T-helper 1 cell treated with Interleukin-12 subunit alpha and Interleukin-12 subunit beta and Interleukin-4 antibody, amounts not matched to agents 30 μg/mL and 1 μg/mL, for 36 hours (primary cell): ENCODE data around the gene ASPRV1.
A peak's percentile ranks its signal among the peaks of the same experiment; 100 is the strongest.

ENCODE experiments used
- H3K27ac Mint-ChIP-seq: one replicate; pipeline ENCODE4 v1.8.0; 2021; ENCODE audit warnings: mild to moderate bottlenecking, mixed read lengths
- H3K27me3 Mint-ChIP-seq: one replicate; pipeline ENCODE4 v1.8.0; 2021; ENCODE audit warnings: low read depth, mixed read lengths
- H3K36me3 Mint-ChIP-seq: one replicate; pipeline ENCODE4 v1.8.0; 2021; ENCODE audit warnings: low read depth, mixed read lengths
- H3K4me1 Mint-ChIP-seq: one replicate; pipeline ENCODE4 v1.8.0; 2021; ENCODE audit warnings: low read depth, mixed read lengths
- H3K4me3 Mint-ChIP-seq: one replicate; pipeline ENCODE4 v1.8.0; 2021; ENCODE audit warnings: mild to moderate bottlenecking, moderate library complexity, mixed read lengths
- H3K9me3 Mint-ChIP-seq: one replicate; pipeline ENCODE4 v1.8.0; 2021; ENCODE audit warnings: mixed read lengths

ASPRV1 gene

DNA sequence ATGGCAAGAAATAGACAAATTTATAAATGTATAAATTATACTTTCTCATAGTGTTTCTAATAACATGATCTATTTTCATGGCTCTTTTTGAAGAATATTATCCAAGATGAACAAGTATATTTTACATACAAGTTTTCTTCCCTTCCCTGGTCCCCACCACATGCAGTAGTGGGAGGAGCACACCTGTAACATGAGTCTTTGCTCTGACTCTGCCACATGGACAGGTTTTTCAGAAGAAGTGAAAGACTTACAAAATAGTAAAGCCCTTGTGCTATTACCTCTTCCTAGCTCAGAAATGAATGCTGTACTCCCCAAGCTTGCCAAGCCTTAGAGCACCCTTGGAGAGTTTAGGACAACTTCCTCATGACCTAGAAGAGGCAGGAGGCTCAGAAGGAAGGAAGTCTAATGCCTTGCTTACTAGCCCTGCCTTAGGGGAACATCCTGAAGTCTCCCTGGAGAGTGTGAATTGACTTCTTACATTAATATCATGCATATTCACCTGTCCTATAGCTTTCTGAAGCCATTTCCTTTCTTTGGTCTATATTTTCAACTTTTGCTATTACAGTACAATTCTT, 28.1 kb downstream of the ASPRV1 start:
- Mint-ChIP-seq H3K9me3 (no peaks in the 10 kb centered on the region), H3K36me3 (peaks cover 61% of the 10 kb centered on the region), H3K27ac (peak overlapping the region; percentile 42), H3K4me3 (no peak overlapping the region), H3K27me3 (no peaks in the 10 kb centered on the region), H3K4me1 (peaks cover 39% of the 10 kb centered on the region)

DNA sequence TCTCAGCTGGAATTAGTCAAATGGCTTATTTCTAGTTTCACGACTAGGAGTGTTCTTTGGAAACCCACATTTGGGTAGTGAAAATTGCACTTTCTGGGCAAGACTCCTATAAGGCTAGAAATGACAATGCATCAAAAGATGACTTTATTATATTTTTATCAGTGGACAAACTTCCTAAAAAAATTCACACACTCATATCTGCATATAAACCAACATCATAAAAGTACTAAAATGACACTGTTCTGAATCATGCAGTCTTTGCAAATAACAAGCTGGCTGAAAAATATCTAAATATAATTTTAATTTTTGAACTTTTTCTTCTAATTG, 28.9 kb downstream of the ASPRV1 start:
- Mint-ChIP-seq H3K27me3 (no peaks in the 10 kb centered on the region), H3K9me3 (no peaks in the 10 kb centered on the region), H3K4me1 (peaks cover 43% of the 10 kb centered on the region), H3K27ac (no peak overlapping the region), H3K4me3 (no peak overlapping the region), H3K36me3 (peaks cover 59% of the 10 kb centered on the region)

DNA sequence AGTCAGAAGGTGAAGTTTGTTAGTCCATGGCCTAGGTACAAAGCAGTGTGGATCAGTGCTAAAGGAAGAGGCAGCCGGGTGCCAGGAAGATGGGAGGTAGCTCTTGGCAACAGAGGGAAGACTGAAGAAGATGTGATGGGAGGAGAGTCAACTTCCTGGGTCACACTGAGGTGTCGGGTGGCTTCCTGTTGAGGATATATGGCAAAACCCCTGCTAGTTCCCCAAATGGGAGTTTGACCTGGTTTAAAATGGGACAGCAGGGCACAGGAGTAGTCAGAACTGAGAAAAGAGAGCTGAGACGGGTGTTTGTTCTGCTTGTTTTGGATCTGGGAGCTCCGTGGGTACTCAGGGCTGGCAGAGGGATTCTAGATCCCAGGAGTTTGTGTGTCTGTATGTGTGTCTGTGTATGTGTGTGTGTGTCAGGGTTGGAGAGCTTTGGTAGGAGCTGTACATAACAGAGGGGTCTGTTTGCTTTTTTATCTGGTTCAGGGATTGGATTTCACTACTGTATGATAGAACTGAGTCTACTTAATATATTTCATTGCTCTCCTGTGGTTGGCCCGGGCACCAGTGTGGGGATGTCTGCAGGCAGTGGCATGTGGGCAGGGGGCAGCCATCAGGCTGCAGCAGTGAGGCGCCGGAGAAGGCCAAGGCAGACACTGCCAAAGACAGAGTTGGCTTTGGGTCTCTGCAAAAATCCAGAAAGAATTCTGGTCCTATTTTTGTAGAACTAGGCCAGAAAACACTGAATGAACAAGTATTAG, 29.4 kb downstream of the ASPRV1 start:
- no peaks in the 10 kb centered on the region for H3K9me3 Mint-ChIP-seq
- H3K4me1 Mint-ChIP-seq: peaks cover 45% of the 10 kb centered on the region
- H3K27ac Mint-ChIP-seq: peak overlapping the region; percentile 64
- H3K36me3 Mint-ChIP-seq: peaks cover 56% of the 10 kb centered on the region
- H3K27me3 Mint-ChIP-seq: no peaks in the 10 kb centered on the region
- H3K4me3 Mint-ChIP-seq: peak overlapping the region; percentile 15

DNA sequence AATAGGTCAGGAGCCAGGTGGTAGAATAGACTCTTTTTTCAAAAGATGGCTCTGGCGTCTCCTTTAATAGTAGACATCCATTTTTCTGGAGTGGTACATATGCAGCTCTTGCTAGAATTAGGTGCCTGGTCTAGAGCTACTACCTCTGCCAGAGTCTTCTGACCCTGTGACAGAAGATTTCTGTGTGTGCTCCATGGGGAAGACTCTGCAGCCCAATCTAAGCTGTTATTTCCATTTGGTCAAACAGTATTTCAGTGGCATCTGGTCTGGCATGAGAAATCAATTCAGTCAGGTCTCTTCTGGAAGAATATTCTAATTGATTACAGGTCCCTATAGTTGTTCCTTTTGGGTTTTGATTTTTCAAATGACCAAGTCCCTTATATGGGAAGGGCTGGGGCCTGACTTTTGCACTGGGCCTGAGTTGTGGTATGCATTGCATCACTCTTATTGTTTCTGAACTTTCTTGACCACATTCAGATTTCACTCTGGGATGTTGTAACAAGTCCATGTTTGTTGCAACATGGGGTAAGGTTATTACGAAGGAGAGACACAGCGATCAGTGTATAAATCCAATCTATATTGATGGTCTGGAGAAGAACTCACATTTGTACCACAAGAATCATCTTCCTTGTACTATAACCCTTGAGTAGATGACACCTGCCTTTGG, 34.4 kb downstream of the ASPRV1 start:
- H3K36me3 Mint-ChIP-seq: peaks cover 61% of the 10 kb centered on the region
- no peaks in the 10 kb centered on the region for H3K9me3 Mint-ChIP-seq
- H3K4me1 Mint-ChIP-seq: peaks cover 37% of the 10 kb centered on the region
- H3K4me3 Mint-ChIP-seq: no peak overlapping the region
- no peaks in the 10 kb centered on the region for H3K27me3 Mint-ChIP-seq
- no peak overlapping the region for H3K27ac Mint-ChIP-seq

- Mint-ChIP-seq H3K27ac (no peak overlapping the region), H3K4me1 (peaks cover 27% of the 10 kb centered on the region), H3K27me3 (no peaks in the 10 kb centered on the region), H3K4me3 (no peak overlapping the region), H3K9me3 (no peaks in the 10 kb centered on the region), H3K36me3 (peaks cover 67% of the 10 kb centered on the region)
Measured at GRCh38 chr2:69923116-69923515, 38.3 kb downstream of the ASPRV1 start.

DNA sequence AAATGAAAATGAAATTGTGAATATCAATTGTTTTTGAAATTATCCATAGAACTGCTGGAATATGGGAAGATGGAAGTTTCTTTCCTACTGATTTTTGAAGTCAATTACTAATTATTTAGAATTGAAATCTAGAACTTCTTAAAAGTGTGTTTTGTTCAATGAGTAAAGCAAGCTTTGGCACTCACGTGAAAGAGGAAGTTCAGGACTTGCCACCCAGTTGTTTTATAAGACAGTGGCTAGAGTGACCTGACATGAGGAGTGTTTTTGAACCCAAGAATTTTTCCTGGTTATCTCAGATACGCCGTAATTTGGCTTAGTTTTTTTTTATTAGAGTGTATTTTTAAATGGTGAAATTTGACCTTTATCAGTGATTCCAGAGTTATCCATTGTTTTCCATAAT, 43.0 kb downstream of the ASPRV1 start:
- Mint-ChIP-seq H3K27me3 (no peaks in the 10 kb centered on the region), H3K27ac (no peak overlapping the region), H3K9me3 (no peaks in the 10 kb centered on the region), H3K4me3 (no peak overlapping the region), H3K36me3 (peaks cover 49% of the 10 kb centered on the region), H3K4me1 (peaks cover 30% of the 10 kb centered on the region)

DNA sequence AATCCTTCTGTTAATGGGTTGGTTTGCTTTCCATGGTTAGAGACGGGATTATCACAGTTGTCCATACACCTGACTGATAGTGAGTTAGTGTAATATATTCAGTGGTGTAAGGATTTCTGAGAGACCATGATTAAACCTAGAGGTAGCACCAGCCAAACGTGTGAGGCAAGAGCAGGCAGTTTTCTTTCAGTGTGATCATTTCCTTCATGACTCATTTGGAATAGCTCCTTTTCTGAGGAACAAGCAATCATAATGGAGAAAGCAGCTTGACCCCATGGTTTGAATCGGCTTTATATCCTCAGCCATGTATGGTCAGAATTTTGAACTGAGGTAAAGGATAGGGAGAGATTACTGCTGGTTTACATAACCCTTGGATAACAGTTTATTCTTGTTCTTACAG, 43.6 kb downstream of the ASPRV1 start:
- peaks cover 45% of the 10 kb centered on the region for H3K36me3 Mint-ChIP-seq
- no peaks in the 10 kb centered on the region for H3K27me3 Mint-ChIP-seq
- no peak overlapping the region for H3K27ac Mint-ChIP-seq

GRCh38 chr2:69916106-69916505, 45.3 kb downstream of the ASPRV1 start:
- H3K4me1 Mint-ChIP-seq: peaks cover 31% of the 10 kb centered on the region
- H3K4me3 Mint-ChIP-seq: peak overlapping the region; percentile 79
- H3K27me3 Mint-ChIP-seq: no peaks in the 10 kb centered on the region
- peak overlapping the region; percentile 74 for H3K27ac Mint-ChIP-seq
- H3K36me3 Mint-ChIP-seq: peaks cover 38% of the 10 kb centered on the region
- H3K9me3 Mint-ChIP-seq: no peaks in the 10 kb centered on the region

More for the DNA sequence above, 43.6 kb downstream of the ASPRV1 start:
- H3K9me3 Mint-ChIP-seq: no peaks in the 10 kb centered on the region
- peak overlapping the region; percentile 1 for H3K4me3 Mint-ChIP-seq
- peaks cover 28% of the 10 kb centered on the region for H3K4me1 Mint-ChIP-seq

DNA sequence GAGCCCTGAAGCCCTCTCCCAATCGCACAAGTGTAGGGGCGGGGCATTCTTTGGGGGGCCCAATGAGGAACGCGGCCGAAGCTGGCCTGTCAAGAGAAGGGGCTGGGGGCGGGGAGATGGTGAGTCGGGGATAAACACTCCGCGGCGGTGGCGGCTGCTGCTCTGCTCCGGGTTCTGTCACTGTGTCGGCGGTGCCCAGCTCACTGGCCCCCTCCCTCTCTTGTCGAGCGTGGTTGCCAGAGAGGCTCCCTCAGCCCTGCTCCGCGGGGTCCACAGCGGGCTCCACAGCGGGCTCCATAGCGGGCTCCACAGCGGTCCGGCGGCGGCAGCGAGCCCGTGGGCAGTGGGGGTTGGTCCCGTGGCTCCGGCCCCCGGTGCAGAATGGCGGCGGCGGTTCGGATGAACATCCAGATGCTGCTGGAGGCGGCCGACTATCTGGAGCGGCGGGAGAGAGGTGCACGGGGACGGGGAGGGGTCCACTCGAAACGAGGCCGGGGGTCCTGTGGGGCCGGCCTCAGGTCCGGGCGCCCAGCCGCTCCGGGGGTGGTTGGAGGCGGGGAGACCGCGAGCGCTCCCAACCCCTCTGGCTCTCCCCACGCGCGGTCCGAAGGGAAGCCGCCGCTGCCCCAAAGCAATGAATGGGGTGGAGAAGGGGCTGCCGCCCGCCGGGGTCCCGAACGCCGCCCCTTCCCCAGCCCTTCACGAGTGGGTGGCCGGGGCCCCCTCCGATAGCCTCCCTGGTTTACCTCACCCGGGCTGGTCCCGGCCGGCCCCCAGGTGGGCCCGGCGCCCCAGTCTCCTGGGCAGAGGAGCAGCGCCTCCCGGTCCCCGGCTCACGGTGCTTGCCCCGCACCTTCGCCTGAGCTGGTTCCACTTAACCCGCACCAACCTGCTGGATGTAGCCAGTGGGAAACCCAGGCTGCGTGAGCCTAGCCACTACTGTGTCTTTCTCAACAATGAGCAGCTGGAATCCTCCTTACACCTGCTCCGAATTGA, 46.2 kb downstream of the ASPRV1 start, which contains the start of gene MXD1:
TSS of gene MXD1 (plus strand) at position 160 of the 996 bp plus-strand sequence. CDS start at position 382, 222 bp downstream.
- no peaks in the 10 kb centered on the region for H3K27me3 Mint-ChIP-seq
- peak within 1 kb of the TSS; percentile 79 for H3K4me3 Mint-ChIP-seq
- peak within 1 kb of the TSS; percentile 88 for H3K27ac Mint-ChIP-seq
- peaks cover 30% of the 10 kb centered on the region for H3K36me3 Mint-ChIP-seq
- H3K9me3 Mint-ChIP-seq: no peaks in the 10 kb centered on the region
- H3K4me1 Mint-ChIP-seq: peaks cover 31% of the 10 kb centered on the region

DNA sequence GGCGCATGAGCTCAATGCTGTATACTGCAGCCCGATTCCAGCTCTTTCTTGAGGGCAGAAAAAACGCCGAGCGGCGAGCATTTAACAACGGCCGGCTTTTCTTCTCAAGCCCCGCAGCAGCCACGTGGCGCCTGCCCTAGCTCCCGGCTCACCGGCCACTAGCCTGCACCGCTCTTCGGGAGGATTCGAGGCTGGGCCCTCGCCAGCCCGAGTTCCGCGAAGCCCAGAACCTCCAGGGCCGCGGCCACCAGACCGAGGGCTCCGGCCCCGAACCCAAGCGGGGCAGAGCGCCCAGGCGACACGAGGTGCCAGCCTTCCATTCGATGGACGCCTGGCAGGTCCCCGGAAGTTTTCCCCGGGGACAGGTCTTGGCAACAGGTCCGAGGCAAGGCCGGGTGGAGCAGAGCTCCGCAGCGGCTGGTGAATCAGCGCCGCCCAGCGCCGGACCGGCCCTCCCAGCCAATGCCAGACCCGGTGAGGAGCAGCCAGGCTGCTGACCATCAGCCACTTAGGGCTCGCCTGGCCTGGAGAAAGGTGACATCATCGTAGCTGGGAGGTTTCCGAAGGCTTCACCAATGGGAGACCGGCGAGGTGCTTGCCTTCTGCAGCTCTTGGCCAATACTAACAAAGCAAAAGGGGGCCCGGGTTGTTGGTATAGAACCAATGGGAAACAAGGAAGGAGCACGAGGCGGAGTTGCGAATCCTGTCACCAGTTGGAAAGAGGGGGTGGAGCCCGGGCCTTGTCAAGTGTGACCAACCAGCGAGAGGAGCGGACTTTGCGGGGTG, 47.1 kb downstream of the ASPRV1 start:
- Mint-ChIP-seq H3K36me3 (peaks cover 25% of the 10 kb centered on the region), H3K4me3 (peak overlapping the region; percentile 71), H3K4me1 (peaks cover 33% of the 10 kb centered on the region), H3K27ac (peak overlapping the region; percentile 88), H3K9me3 (no peaks in the 10 kb centered on the region), H3K27me3 (no peaks in the 10 kb centered on the region)

- Mint-ChIP-seq H3K9me3 (no peaks in the 10 kb centered on the region), H3K4me3 (peak overlapping the region; percentile 42), H3K36me3 (peaks cover 16% of the 10 kb centered on the region), H3K4me1 (peaks cover 23% of the 10 kb centered on the region), H3K27ac (peak overlapping the region; percentile 59), H3K27me3 (no peaks in the 10 kb centered on the region)
Measured at GRCh38 chr2:69911985-69912563, 49.4 kb downstream of the ASPRV1 start.
